Loucy (cell line): Measurements from ENCODE around the gene SUSD2.

Experiments used
- H2AFZ ChIP-seq: fragments of 200-600 bp; sonication (generic); 2 replicates; pipeline ENCODE4 v1.6.0; 2016; ENCODE audit warnings: antibody characterized with exemption, mild to moderate bottlenecking, low read length, moderate library complexity
- H3F3A ChIP-seq: fragments of 200-600 bp; 2 replicates; pipeline ENCODE4 v1.6.0; 2016; ENCODE audit warnings: antibody characterized with exemption, low read depth, mild to moderate bottlenecking
- H3K27me3 ChIP-seq: fragments of 200-600 bp; sonication (generic); 2 replicates; pipeline ENCODE4 v1.6.1; 2014; ENCODE audit warnings: low read length, mild to moderate bottlenecking; ENCODE audit not compliant: insufficient read depth, poor library complexity, severe bottlenecking
- H3K36me3 ChIP-seq: fragments of 200-600 bp; sonication (generic); 2 replicates; pipeline ENCODE4 v1.6.1; 2016; ENCODE audit warnings: low read length; ENCODE audit not compliant: insufficient read depth
- H3K4me1 ChIP-seq: fragments of 200-600 bp; sonication (generic); 2 replicates; pipeline ENCODE4 v1.5.1; 2014; ENCODE audit warnings: low read length, mild to moderate bottlenecking; ENCODE audit not compliant: insufficient read depth, poor library complexity, severe bottlenecking
- H3K4me2 ChIP-seq: fragments of 200-600 bp; sonication (generic); 2 replicates; pipeline ENCODE4 v1.6.0; 2014; ENCODE audit warnings: antibody characterized with exemption, low read length, low read depth, mild to moderate bottlenecking; ENCODE audit not compliant: poor library complexity, severe bottlenecking
- H3K4me3 ChIP-seq: fragments of 200-600 bp; sonication (generic); 2 replicates; pipeline ENCODE4 v1.5.1; 2014; ENCODE audit warnings: low read length, mild to moderate bottlenecking, mixed read lengths; ENCODE audit not compliant: poor library complexity, severe bottlenecking
- H3K79me2 ChIP-seq: fragments of 200-600 bp; sonication (generic); 2 replicates; pipeline ENCODE4 v1.6.1; 2014; ENCODE audit warnings: low read length; ENCODE audit not compliant: insufficient read depth
- H3K9ac ChIP-seq: fragments of 200-600 bp; sonication (generic); 2 replicates; pipeline ENCODE4 v1.6.0; 2014; ENCODE audit warnings: mild to moderate bottlenecking, low read depth, low read length, moderate library complexity; ENCODE audit not compliant: poor library complexity, severe bottlenecking
- H3K9me2 ChIP-seq: fragments of 200-600 bp; sonication (generic); replicated peaks from 2 replicates; pipeline ENCODE4 v1.6.1; 2016; ENCODE audit warnings: low read depth, low read length, mixed read lengths
- H3K9me3 ChIP-seq: fragments of 200-600 bp; sonication (generic); 2 replicates; pipeline ENCODE4 v1.6.1; 2014; ENCODE audit warnings: mild to moderate bottlenecking, antibody characterized with exemption, low read length, low read depth; ENCODE audit not compliant: insufficient read depth
- H4K20me1 ChIP-seq: fragments of 200-600 bp; sonication (generic); 2 replicates; pipeline ENCODE4 v1.6.0; 2014; ENCODE audit warnings: antibody characterized with exemption, low read length, mild to moderate bottlenecking; ENCODE audit not compliant: insufficient read depth, poor library complexity, severe bottlenecking
- EZH2phosphoT487 ChIP-seq: fragments of 200-600 bp; IDR thresholded peaks from 2 replicates; pipeline ENCODE4 v1.6.1; 2018; ENCODE audit warnings: antibody characterized with exemption, mild to moderate bottlenecking, moderate library complexity, borderline replicate concordance
- TF ChIP-seq, protein P1 (sequence below): fragments of 200-600 bp; sonication (generic); conservative IDR thresholded peaks from 2 replicates; pipeline ENCODE4 v1.5.1; 2014; ENCODE audit warnings: mild to moderate bottlenecking, antibody characterized with exemption, low read length

The SUSD2 gene

DNA sequence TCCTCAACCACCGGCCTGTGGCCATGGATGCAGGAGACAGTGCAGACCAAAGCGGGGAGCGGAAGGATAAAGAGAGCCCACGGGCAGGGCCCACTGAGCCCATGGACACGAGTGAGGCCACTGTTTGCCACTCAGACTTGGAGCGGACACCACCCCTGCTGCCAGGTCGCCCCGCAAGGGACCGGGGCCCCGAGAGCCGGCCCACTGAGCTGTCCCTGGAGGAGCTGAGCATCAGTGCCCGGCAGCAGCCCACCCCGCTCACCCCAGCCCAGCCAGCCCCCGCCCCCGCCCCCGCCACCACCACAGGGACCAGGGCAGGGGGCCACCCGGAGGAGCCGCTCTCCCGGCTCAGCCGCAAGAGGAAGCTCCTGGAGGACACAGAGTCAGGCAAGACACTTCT, 14.5 kb upstream of the SUSD2 start:
- H3F3A ChIP-seq, result no peaks in the 10 kb centered on the region
- peaks cover 25% of the 10 kb centered on the region for H3K79me2 ChIP-seq
- H3K9ac ChIP-seq, result no peak overlapping the region
- no peaks in the 10 kb centered on the region for H3K4me1 ChIP-seq
- H3K36me3 ChIP-seq, result peaks cover 88% of the 10 kb centered on the region
- peaks cover 26% of the 10 kb centered on the region for H4K20me1 ChIP-seq
- no peaks in the 10 kb centered on the region for H3K27me3 ChIP-seq
- no peaks in the 10 kb centered on the region for H3K9me3 ChIP-seq
- no peak overlapping the region for H3K4me2 ChIP-seq
- no peak for TF ChIP-seq EZH2phosphoT487
- no peak overlapping the region for H3K4me3 ChIP-seq
- H2AFZ ChIP-seq, result no peak overlapping the region
- no peaks in the 10 kb centered on the region for H3K9me2 ChIP-seq

DNA sequence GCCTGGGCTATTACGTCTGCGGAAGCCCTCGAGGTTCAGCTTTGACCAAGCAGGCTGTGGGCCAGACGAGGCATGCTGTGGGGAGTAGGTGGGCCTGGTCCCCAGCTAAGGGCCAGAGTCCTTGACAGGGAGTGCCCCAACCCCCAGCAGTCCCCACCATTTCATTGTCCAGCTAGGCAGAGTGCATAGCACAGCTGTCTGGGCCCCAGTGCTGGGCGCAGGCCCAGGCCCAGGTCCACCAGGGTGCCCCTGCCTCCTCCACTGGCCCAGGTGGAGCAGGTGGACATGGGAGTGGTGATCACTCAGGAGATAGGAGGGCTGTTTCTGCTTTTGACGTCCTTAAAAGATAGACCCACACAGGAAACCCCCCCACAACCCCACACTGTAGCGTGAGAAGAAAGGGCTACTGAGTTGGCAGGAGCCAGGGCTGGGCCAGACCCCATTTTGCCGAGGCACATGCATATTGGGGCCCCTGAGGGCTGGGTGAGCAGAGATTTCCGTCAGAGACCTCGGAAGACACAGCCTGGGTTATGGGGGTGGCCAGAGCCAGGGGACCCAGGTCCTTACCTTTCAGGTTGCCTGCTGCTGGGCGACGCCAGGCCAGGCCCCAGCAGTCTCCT, 11.7 kb upstream of the SUSD2 start:
- Histone ChIP-seq H3F3A (no peaks in the 10 kb centered on the region), H2AFZ (no peak overlapping the region), H3K36me3 (peaks cover 88% of the 10 kb centered on the region), H3K9me2 (no peaks in the 10 kb centered on the region), H3K9me3 (no peaks in the 10 kb centered on the region), H3K27me3 (no peaks in the 10 kb centered on the region), H3K9ac (no peak overlapping the region), H3K4me1 (no peaks in the 10 kb centered on the region), H3K4me3 (no peak overlapping the region), H3K79me2 (no peaks in the 10 kb centered on the region; the same call in 1 of the 2 replicates), H3K4me2 (no peak overlapping the region), H4K20me1 (peaks cover 5% of the 10 kb centered on the region)
- TF ChIP-seq, protein P1, sequence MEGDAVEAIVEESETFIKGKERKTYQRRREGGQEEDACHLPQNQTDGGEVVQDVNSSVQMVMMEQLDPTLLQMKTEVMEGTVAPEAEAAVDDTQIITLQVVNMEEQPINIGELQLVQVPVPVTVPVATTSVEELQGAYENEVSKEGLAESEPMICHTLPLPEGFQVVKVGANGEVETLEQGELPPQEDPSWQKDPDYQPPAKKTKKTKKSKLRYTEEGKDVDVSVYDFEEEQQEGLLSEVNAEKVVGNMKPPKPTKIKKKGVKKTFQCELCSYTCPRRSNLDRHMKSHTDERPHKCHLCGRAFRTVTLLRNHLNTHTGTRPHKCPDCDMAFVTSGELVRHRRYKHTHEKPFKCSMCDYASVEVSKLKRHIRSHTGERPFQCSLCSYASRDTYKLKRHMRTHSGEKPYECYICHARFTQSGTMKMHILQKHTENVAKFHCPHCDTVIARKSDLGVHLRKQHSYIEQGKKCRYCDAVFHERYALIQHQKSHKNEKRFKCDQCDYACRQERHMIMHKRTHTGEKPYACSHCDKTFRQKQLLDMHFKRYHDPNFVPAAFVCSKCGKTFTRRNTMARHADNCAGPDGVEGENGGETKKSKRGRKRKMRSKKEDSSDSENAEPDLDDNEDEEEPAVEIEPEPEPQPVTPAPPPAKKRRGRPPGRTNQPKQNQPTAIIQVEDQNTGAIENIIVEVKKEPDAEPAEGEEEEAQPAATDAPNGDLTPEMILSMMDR, result no peak
- TF ChIP-seq EZH2phosphoT487, result no peak

DNA sequence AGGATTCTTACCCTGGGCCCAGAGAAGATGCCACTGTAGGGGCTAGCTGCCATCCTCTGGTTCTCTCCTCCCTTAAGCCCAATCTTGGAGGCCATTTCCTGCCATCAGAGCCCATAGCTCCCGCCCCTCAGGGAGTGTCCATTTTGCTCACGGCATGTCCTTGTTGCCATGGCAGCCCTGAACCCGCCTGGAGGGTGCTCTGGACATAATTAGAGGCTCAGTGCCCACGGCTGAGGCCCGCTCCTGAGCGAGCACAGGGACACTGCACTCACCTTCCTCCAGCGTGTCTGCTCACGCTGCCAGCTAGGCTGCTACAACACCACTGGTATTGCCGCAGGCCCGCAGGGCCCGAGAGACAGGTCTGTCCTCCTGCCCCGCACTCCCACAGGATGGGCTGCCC, 11.1 kb upstream of the SUSD2 start:
- peaks cover 88% of the 10 kb centered on the region for H3K36me3 ChIP-seq
- H3F3A ChIP-seq, result no peaks in the 10 kb centered on the region
- no peak overlapping the region for H3K9ac ChIP-seq

More for the DNA sequence above, 11.1 kb upstream of the SUSD2 start:
- H3K4me2 ChIP-seq, result no peak overlapping the region
- no peak overlapping the region for H2AFZ ChIP-seq
- no peak overlapping the region for H3K4me3 ChIP-seq
- H3K9me2 ChIP-seq, result no peaks in the 10 kb centered on the region
- no peak for TF ChIP-seq EZH2phosphoT487
- TF ChIP-seq, protein P1, result no peak
- peaks cover 5% of the 10 kb centered on the region for H4K20me1 ChIP-seq
- H3K4me1 ChIP-seq, result no peaks in the 10 kb centered on the region
- no peaks in the 10 kb centered on the region for H3K9me3 ChIP-seq
- H3K79me2 ChIP-seq, result no peaks in the 10 kb centered on the region; the same call in 1 of the 2 replicates
- H3K27me3 ChIP-seq, result no peaks in the 10 kb centered on the region
